Measurements from ENCODE around the gene TMPRSS7. TPM values are rescaled to one million over a fixed set of nuclear protein-coding genes. Genes with fewer than 3 reads are reported as not detected.

TMPRSS7 gene
- total RNA-seq, 5 donors from 2014 or later (not counting 1 experiment from before 2014, with no cell fraction given) = 0.10 TPM; not detected in 4

DNA sequence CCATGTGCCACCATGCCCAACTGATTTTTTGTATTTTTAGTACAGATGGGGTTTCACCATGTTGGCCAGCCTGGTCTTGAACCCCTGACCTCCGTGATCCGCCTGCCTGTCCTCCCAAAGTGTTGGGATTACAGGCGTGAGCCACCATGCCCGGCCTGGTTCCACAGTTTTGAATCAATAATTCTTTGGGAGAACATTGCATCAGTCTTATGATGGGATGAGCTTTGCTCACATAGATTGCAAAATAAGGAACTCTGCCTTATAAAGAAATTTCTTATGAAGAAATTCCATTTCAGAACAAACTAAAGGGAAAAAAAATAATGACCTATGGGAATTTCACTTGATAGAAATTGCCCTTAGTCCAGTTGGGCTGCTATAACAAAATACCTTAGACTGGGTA is 15.8 kb upstream of the TMPRSS7 start:
- Histone ChIP-seq H3K9me3 (no peaks in the 10 kb centered on the region), H3K27me3 (replicated peaks in 1 of 2; ENCODE audit: control insufficient read depth in 2 of 2, extremely low read depth in 1 of 2, insufficient read depth in 2 of 2, low read length in 1 of 2) (no peaks in the 10 kb centered on the region), H3K27ac (ENCODE audit: low read length) (no peak overlapping the region), H3K36me3 (ENCODE audit: control insufficient read depth in 2 of 2, extremely low read depth in 1 of 2, insufficient read depth in 1 of 2, low read length in 1 of 2) (no peaks in the 10 kb centered on the region), H3K4me3 (ENCODE audit: control insufficient read depth in 1 of 2, extremely low read depth in 1 of 2, low read length in 1 of 2) (no peak overlapping the region), H3K4me1 (ENCODE audit: control insufficient read depth in 1 of 2, extremely low read depth in 1 of 2, insufficient read depth in 2 of 2, low read length in 2 of 2) (no peaks in the 10 kb centered on the region)
- ATAC-seq (replicated peaks in 1 of 4) = no peak
- Mint-ChIP-seq H3K36me3 (no peaks in the 10 kb centered on the region), H3K27me3 (no peaks in the 10 kb centered on the region), H3K9me3 (no peaks in the 10 kb centered on the region), H3K27ac (no peak overlapping the region), H3K4me3 (no peak overlapping the region), H3K4me1 (peaks cover 0 to 4% (median 2%) of the 10 kb centered on the region in 3 donors)
- DNase-seq = no peak
- ChIA-PET CTCF (interaction anchor here in 1 of 2 donors (0.6 kb wide), 1 partner anchor 100 kb away, joined by 3 read pairs; no protein-coding TSS in a partner anchor), POLR2A (no interaction called here)
- WGBS (ENCODE audit: insufficient coverage) = 100% methylated on average over 1 of the region's 4 CpGs

DNA sequence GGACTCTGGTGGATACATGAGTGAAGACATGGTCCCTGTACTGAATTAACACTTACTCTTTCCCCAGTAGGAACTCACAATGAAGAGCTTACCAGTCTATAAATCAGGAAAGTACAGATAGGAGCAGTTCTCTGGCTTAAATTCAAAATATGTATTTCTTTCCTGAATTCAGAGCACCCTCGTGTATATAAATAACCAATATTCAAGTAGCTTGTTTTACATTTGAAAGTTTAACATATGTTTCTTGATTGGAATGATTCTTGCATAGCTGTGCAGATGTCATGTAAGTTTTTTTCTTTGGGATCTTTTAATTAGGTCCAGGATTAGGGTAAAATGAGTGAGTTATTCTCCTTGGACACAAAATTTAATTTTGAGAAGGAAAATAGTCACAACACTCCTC is 14.8 kb upstream of the TMPRSS7 start:
- no CpG with 5 or more reads among the region's 1 CpG for WGBS (ENCODE audit: insufficient coverage)
- POLR2A ChIA-PET = interaction anchor here in 1 of 2 donors (0.6 kb wide), 1 partner anchor 369 kb away, joined by 3 read pairs; no protein-coding TSS in a partner anchor
- H3K27ac ChIP-seq (ENCODE audit: low read length) = no peak overlapping the region
- no peak overlapping the region for H3K4me3 ChIP-seq (ENCODE audit: control insufficient read depth in 1 of 2, extremely low read depth in 1 of 2, low read length in 1 of 2)
- H3K36me3 Mint-ChIP-seq = no peaks in the 10 kb centered on the region
- no peaks in the 10 kb centered on the region for H3K4me1 Mint-ChIP-seq
- H3K27me3 Mint-ChIP-seq = no peaks in the 10 kb centered on the region
- H3K4me1 ChIP-seq (ENCODE audit: control insufficient read depth in 1 of 2, extremely low read depth in 1 of 2, insufficient read depth in 2 of 2, low read length in 2 of 2) = no peaks in the 10 kb centered on the region
- no peaks in the 10 kb centered on the region for H3K36me3 ChIP-seq (ENCODE audit: control insufficient read depth in 2 of 2, extremely low read depth in 1 of 2, insufficient read depth in 1 of 2, low read length in 1 of 2)
- no peaks in the 10 kb centered on the region for H3K27me3 ChIP-seq (replicated peaks in 1 of 2; ENCODE audit: control insufficient read depth in 2 of 2, extremely low read depth in 1 of 2, insufficient read depth in 2 of 2, low read length in 1 of 2)
- no peaks in the 10 kb centered on the region for H3K9me3 Mint-ChIP-seq
- no peak overlapping the region for H3K4me3 Mint-ChIP-seq
- ATAC-seq (replicated peaks in 1 of 4) (no peak), DNase-seq (no peak)
- CTCF ChIA-PET = interaction anchor here in 1 of 2 donors (0.6 kb wide), 1 partner anchor 347 kb away, joined by 3 read pairs; no protein-coding TSS in a partner anchor
- no peak overlapping the region for H3K27ac Mint-ChIP-seq
- H3K9me3 ChIP-seq = no peaks in the 10 kb centered on the region

DNA sequence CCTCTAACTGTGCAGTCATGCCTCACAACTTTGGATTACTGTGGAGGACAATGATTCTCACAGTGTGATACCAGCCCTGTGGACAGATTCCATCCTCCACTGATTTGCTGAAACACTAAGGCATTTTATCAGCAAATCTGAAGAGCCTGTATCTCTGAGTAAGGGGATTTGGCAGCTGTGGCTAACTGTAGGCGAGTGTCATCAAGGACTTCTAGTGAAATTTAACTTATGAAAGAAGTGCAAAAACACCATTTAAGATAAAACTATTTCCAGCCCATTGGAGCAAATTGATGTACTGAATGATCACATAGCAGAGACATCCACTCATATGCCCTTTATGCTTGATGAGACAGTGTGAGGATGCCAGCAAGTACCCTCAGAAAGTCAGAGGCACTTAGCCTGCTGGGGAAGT is 13.9 kb upstream of the TMPRSS7 start:
- no CpG with 5 or more reads among the region's 1 CpG for WGBS (ENCODE audit: insufficient coverage)
- Histone ChIP-seq H3K9me3 (no peaks in the 10 kb centered on the region), H3K4me1 (ENCODE audit: control insufficient read depth in 1 of 2, extremely low read depth in 1 of 2, insufficient read depth in 2 of 2, low read length in 2 of 2) (no peaks in the 10 kb centered on the region), H3K4me3 (ENCODE audit: control insufficient read depth in 1 of 2, extremely low read depth in 1 of 2, low read length in 1 of 2) (no peak overlapping the region), H3K27me3 (replicated peaks in 1 of 2; ENCODE audit: control insufficient read depth in 2 of 2, extremely low read depth in 1 of 2, insufficient read depth in 2 of 2, low read length in 1 of 2) (no peaks in the 10 kb centered on the region), H3K27ac (ENCODE audit: low read length) (no peak overlapping the region), H3K36me3 (ENCODE audit: control insufficient read depth in 2 of 2, extremely low read depth in 1 of 2, insufficient read depth in 1 of 2, low read length in 1 of 2) (no peaks in the 10 kb centered on the region)
- Mint-ChIP-seq H3K27ac (no peak overlapping the region), H3K4me1 (no peaks in the 10 kb centered on the region), H3K9me3 (no peaks in the 10 kb centered on the region), H3K4me3 (no peak overlapping the region), H3K27me3 (no peaks in the 10 kb centered on the region), H3K36me3 (no peaks in the 10 kb centered on the region)
- CTCF ChIA-PET = no interaction called here
- POLR2A ChIA-PET = no interaction called here
- DNase-seq (no peak), ATAC-seq (replicated peaks in 1 of 4) (no peak)

DNA sequence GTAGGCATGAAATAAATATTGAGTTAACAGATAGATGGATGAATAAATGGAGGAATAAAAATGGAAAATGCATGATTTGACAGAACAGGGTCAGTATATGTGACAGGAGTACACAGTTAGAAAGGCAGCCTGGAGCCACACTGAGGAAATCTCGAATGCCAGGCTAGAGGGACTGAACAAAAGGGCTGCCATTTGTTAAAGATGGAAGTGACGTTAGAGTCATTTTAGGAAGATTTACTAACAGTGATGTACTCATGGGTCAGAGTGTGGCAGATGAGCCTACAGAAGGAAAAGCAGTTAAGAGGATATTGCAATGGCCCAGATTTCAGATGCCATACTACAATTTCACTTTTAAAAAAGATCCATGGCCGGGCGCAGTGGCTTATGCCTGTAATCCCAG is 7.4 kb upstream of the TMPRSS7 start:
- H3K4me1 ChIP-seq (ENCODE audit: control insufficient read depth in 1 of 2, extremely low read depth in 1 of 2, insufficient read depth in 2 of 2, low read length in 2 of 2) = no peaks in the 10 kb centered on the region
- Mint-ChIP-seq H3K27me3 (no peaks in the 10 kb centered on the region), H3K9me3 (no peaks in the 10 kb centered on the region), H3K4me1 (no peaks in the 10 kb centered on the region), H3K36me3 (no peaks in the 10 kb centered on the region), H3K27ac (no peak overlapping the region), H3K4me3 (no peak overlapping the region)
- no peaks in the 10 kb centered on the region for H3K9me3 ChIP-seq
- 58% methylated on average over 1 of the region's 4 CpGs for WGBS (ENCODE audit: insufficient coverage)
- H3K36me3 ChIP-seq (ENCODE audit: control insufficient read depth in 2 of 2, extremely low read depth in 1 of 2, insufficient read depth in 1 of 2, low read length in 1 of 2) = no peaks in the 10 kb centered on the region
- ChIA-PET POLR2A (interaction anchor here in 1 of 2 donors (0.6 kb wide), 1 partner anchor 10 kb away, joined by 3 read pairs; no protein-coding TSS in a partner anchor), CTCF (interaction anchor here (1.4 to 1.7 kb wide), 2 partner anchors 14 kb away, joined by 5 to 6 read pairs; no protein-coding TSS in a partner anchor)
- no peak overlapping the region for H3K4me3 ChIP-seq (ENCODE audit: control insufficient read depth in 1 of 2, extremely low read depth in 1 of 2, low read length in 1 of 2)
- ATAC-seq (replicated peaks in 1 of 4) = no peak
- H3K27ac ChIP-seq (ENCODE audit: low read length) = no peak overlapping the region
- no peak for DNase-seq
- peaks cover 0 to 3% of the 10 kb centered on the region in 2 experiments for H3K27me3 ChIP-seq (replicated peaks in 1 of 2; ENCODE audit: control insufficient read depth in 2 of 2, extremely low read depth in 1 of 2, insufficient read depth in 2 of 2, low read length in 1 of 2)

DNA sequence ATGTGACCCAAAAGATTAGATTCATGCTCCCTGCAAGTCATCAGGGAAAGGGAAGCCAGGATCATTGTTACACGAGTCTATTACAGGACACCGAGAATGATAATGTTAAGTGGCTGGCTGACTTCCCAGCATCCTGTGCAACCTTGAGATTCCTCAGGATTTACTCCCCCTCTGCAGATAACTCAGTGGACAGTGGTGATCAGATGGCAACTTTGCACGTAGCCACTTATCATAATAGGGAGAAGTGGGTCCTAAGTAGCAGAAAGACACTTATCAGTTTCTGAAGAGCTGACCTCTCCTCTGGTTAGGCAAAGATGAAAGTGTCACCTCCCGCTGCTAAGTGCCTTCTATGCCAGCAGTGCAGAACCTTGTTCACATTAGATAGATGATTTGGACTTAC is 6.7 kb upstream of the TMPRSS7 start:
- H3K36me3 Mint-ChIP-seq = no peaks in the 10 kb centered on the region
- Histone ChIP-seq H3K27ac (ENCODE audit: low read length) (no peak overlapping the region), H3K9me3 (no peaks in the 10 kb centered on the region), H3K36me3 (ENCODE audit: control insufficient read depth in 2 of 2, extremely low read depth in 1 of 2, insufficient read depth in 1 of 2, low read length in 1 of 2) (no peaks in the 10 kb centered on the region), H3K27me3 (replicated peaks in 1 of 2; ENCODE audit: control insufficient read depth in 2 of 2, extremely low read depth in 1 of 2, insufficient read depth in 2 of 2, low read length in 1 of 2) (peaks cover 0 to 3% of the 10 kb centered on the region in 2 experiments), H3K4me1 (ENCODE audit: control insufficient read depth in 1 of 2, extremely low read depth in 1 of 2, insufficient read depth in 2 of 2, low read length in 2 of 2) (no peaks in the 10 kb centered on the region), H3K4me3 (ENCODE audit: control insufficient read depth in 1 of 2, extremely low read depth in 1 of 2, low read length in 1 of 2) (no peak overlapping the region)
- ChIA-PET CTCF (no interaction called here), POLR2A (no interaction called here)
- no peak overlapping the region for H3K27ac Mint-ChIP-seq
- WGBS (ENCODE audit: insufficient coverage) = 55% methylated on average over 2 of the region's 4 CpGs
- DNase-seq (no peak), ATAC-seq (replicated peaks in 1 of 4) (no peak)
- H3K9me3 Mint-ChIP-seq = no peaks in the 10 kb centered on the region
- H3K4me3 Mint-ChIP-seq = no peak overlapping the region
- H3K4me1 Mint-ChIP-seq = no peaks in the 10 kb centered on the region
- no peaks in the 10 kb centered on the region for H3K27me3 Mint-ChIP-seq

DNA sequence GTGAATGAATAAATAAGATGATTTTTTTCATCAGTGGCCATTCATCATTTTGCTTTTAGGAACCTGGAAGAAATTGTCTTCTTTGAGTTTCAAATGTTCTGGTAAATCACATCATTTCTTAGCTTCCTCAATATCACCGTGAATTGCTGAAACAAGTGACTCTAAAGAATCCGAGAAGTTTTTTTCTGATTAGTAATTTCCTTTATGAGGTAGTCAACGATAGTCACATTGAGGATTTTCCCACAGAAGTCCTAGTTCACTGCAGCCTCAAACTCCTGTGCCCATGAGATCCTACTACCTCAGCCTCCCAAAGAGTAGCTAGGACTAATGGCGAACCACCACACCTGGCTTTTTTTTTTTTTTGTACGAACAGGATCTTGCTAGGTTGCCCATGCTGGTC is 3.6 kb upstream of the TMPRSS7 start:
- Mint-ChIP-seq H3K4me3 (no peak overlapping the region), H3K27ac (no peak overlapping the region), H3K9me3 (no peaks in the 10 kb centered on the region), H3K27me3 (no peaks in the 10 kb centered on the region), H3K4me1 (no peaks in the 10 kb centered on the region), H3K36me3 (no peaks in the 10 kb centered on the region)
- Histone ChIP-seq H3K27ac (ENCODE audit: low read length) (no peak overlapping the region), H3K4me1 (ENCODE audit: control insufficient read depth in 1 of 2, extremely low read depth in 1 of 2, insufficient read depth in 2 of 2, low read length in 2 of 2) (no peaks in the 10 kb centered on the region), H3K9me3 (no peaks in the 10 kb centered on the region), H3K4me3 (ENCODE audit: control insufficient read depth in 1 of 2, extremely low read depth in 1 of 2, low read length in 1 of 2) (no peak overlapping the region), H3K36me3 (ENCODE audit: control insufficient read depth in 2 of 2, extremely low read depth in 1 of 2, insufficient read depth in 1 of 2, low read length in 1 of 2) (no peaks in the 10 kb centered on the region), H3K27me3 (replicated peaks in 1 of 2; ENCODE audit: control insufficient read depth in 2 of 2, extremely low read depth in 1 of 2, insufficient read depth in 2 of 2, low read length in 1 of 2) (peaks cover 0 to 3% of the 10 kb centered on the region in 2 experiments)
- CTCF ChIA-PET = interaction anchor here (0.5 to 1.0 kb wide), 4 partner anchors 10 to 506 kb away, joined by 3 to 5 read pairs (median 4); no protein-coding TSS in a partner anchor
- ATAC-seq (replicated peaks in 1 of 4) = no peak
- POLR2A ChIA-PET = no interaction called here
- DNase-seq = no peak
- 100% methylated on average over 1 of the region's 5 CpGs for WGBS (ENCODE audit: insufficient coverage)
